ENCODE results near the gene TLX2.

The TLX2 gene

DNA sequence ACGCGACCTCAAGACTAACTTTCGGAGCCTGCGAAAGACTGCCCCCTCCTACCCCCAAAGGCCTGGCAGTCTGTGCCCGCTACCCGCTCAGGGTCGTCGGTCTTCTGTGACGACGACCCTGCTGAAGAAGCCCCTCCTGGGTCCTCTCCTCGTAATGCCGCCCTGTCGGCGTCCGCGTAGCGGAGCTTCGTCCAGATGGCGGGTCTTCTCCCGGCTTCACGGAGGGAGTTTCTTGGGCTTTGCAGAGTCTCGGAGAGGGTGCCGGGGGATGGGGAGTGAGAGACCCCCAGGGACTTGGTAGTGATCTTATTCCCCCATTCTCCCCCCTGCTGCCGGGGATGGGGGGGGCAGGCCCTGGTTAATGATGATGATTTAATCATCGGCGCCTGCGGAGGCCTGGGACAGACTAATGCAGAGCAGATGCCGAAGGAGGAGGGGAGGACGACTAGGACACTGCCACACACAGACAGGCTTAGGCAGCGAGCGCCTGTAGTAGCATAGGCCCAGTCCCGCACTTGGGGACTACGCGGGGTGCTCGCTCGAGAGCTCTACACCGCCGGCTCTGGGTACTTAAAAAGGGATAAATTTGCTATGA is 6.2 kb upstream of the TLX2 start:
- Histone ChIP-seq H3K4me2 (ENCODE audit: low read length) (peak overlapping the region; percentile 95), H3K9me2 (ENCODE audit: low read depth, low read length) (no peaks in the 10 kb centered on the region), H4K20me1 (ENCODE audit: insufficient read depth, low read length) (no peaks in the 10 kb centered on the region), H2AFZ (ENCODE audit: low read length) (peak overlapping the region; percentile 39; the same call in 1 of the 2 replicates), H3K27ac (ENCODE audit: low read depth, low read length, poor library complexity, severe bottlenecking) (peak overlapping the region; percentile 95), H3K4me1 (ENCODE audit: insufficient read depth, low read length, severe bottlenecking) (peaks cover 30% of the 10 kb centered on the region), H3F3A (ENCODE audit: insufficient read depth, low read length) (no peaks in the 10 kb centered on the region), H3K79me2 (ENCODE audit: insufficient read depth, low read length) (no peaks in the 10 kb centered on the region), H3K36me3 (ENCODE audit: insufficient read depth, low read length) (peaks cover 17% of the 10 kb centered on the region), H3K9ac (ENCODE audit: low read length) (peak overlapping the region; percentile 90), H3K4me3 (ENCODE audit: low read depth, low read length, poor library complexity, severe bottlenecking) (peak overlapping the region; percentile 86), H3K9me3 (ENCODE audit: low read length) (no peaks in the 10 kb centered on the region), H3K27me3 (ENCODE audit: insufficient read depth, low read length) (peaks cover 3% of the 10 kb centered on the region; the same call in 1 of the 2 replicates)
- TF ChIP-seq EZH2 (IDR thresholded peaks at IDR 0.05; ENCODE audit: borderline replicate concordance, low read length) (no peak), CTCF (IDR thresholded peaks at IDR 0.05; ENCODE audit: low read length) (no peak)

DNA sequence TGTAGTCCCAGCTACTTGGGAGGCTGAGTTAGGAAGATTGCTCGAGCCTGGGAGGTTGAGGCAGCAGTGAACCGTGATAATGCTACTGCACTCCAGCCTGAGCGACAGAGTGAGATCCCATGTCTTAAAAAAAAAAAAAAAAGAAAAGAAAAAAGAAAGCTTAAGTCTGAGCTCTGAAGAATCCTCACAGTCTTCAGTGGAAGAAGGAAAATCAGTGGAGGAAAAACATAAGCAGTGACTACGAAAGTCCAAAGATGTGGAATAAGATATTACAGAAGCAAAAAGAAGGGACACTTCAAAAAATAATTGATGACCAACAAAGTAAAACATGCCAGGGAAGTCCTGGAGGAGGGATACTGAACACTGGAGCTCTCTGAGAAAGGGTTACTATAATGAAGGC is 4.0 kb upstream of the TLX2 start:
- H3K9me2 ChIP-seq (ENCODE audit: low read depth, low read length) = no peaks in the 10 kb centered on the region
- no peak overlapping the region for H3K9ac ChIP-seq (ENCODE audit: low read length)
- H3K27ac ChIP-seq (ENCODE audit: low read depth, low read length, poor library complexity, severe bottlenecking) = no peak overlapping the region
- no peak overlapping the region for H3K4me3 ChIP-seq (ENCODE audit: low read depth, low read length, poor library complexity, severe bottlenecking)
- peaks cover 4% of the 10 kb centered on the region; the same call in 1 of the 2 replicates for H3K27me3 ChIP-seq (ENCODE audit: insufficient read depth, low read length)
- TF ChIP-seq EZH2 (IDR thresholded peaks at IDR 0.05; ENCODE audit: borderline replicate concordance, low read length) (no peak), CTCF (IDR thresholded peaks at IDR 0.05; ENCODE audit: low read length) (no peak)
- no peaks in the 10 kb centered on the region for H4K20me1 ChIP-seq (ENCODE audit: insufficient read depth, low read length)
- peaks cover 23% of the 10 kb centered on the region for H3K4me1 ChIP-seq (ENCODE audit: insufficient read depth, low read length, severe bottlenecking)
- peaks cover 9% of the 10 kb centered on the region for H3K36me3 ChIP-seq (ENCODE audit: insufficient read depth, low read length)
- H3K79me2 ChIP-seq (ENCODE audit: insufficient read depth, low read length) = no peaks in the 10 kb centered on the region
- no peaks in the 10 kb centered on the region for H3F3A ChIP-seq (ENCODE audit: insufficient read depth, low read length)
- H2AFZ ChIP-seq (ENCODE audit: low read length) = no peak overlapping the region
- no peak overlapping the region for H3K4me2 ChIP-seq (ENCODE audit: low read length)
- H3K9me3 ChIP-seq (ENCODE audit: low read length) = no peaks in the 10 kb centered on the region

DNA sequence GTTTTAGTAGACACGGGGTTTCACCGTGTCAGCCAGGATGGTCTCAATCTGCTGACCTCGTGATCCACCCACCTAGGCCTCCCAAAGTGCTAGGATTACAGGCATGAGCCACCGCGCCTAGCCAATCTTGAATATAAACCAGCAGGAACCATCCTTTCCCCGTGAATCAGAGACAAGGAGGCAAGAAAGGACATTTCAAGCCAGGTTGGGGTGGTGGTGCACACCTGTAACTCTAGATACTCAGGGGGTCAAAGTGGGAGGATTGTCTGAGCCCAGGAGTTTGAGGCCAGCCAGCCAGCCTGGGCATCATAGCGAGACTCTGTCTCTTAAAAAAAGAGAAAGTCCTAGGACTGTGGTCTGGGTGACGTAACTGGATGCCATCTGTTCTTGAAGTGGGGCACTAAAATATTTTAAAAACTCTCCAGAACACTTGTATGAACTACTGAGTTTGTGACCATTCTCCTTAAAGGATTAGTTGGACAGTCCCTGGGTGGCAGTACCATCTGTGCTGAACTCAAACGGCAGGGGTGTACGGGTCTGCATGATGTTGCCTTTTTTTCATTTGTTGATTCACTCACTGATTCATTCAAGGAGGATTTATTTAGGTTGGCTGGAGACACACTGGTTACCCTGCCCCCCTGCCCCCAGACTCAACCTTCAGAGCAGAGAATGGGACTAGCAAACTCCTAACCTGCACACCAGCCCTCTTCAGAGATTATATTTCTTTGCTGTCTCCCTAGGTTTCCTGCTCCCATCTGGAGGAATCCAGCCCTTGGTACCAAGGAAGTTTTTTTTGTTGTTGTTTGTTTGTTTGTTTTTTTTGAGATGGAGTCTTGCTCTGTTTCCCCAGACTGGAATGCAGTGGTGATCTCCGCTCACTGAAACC is 2.9 kb upstream of the TLX2 start:
- H2AFZ ChIP-seq (ENCODE audit: low read length) = no peak overlapping the region
- no peak for TF ChIP-seq EZH2 (IDR thresholded peaks at IDR 0.05; ENCODE audit: borderline replicate concordance, low read length)
- TF ChIP-seq CTCF (IDR thresholded peaks at IDR 0.05; ENCODE audit: low read length) = no peak

More for the DNA sequence above, 2.9 kb upstream of the TLX2 start:
- Histone ChIP-seq H3F3A (ENCODE audit: insufficient read depth, low read length) (no peaks in the 10 kb centered on the region), H3K4me3 (ENCODE audit: low read depth, low read length, poor library complexity, severe bottlenecking) (no peak overlapping the region), H3K79me2 (ENCODE audit: insufficient read depth, low read length) (no peaks in the 10 kb centered on the region), H3K9me2 (ENCODE audit: low read depth, low read length) (no peaks in the 10 kb centered on the region), H3K9me3 (ENCODE audit: low read length) (no peaks in the 10 kb centered on the region), H3K4me2 (ENCODE audit: low read length) (no peak overlapping the region), H3K4me1 (ENCODE audit: insufficient read depth, low read length, severe bottlenecking) (peaks cover 22% of the 10 kb centered on the region), H4K20me1 (ENCODE audit: insufficient read depth, low read length) (no peaks in the 10 kb centered on the region), H3K9ac (ENCODE audit: low read length) (no peak overlapping the region), H3K27ac (ENCODE audit: low read depth, low read length, poor library complexity, severe bottlenecking) (no peak overlapping the region), H3K27me3 (ENCODE audit: insufficient read depth, low read length) (peaks cover 4% of the 10 kb centered on the region; the same call in 1 of the 2 replicates), H3K36me3 (ENCODE audit: insufficient read depth, low read length) (no peaks in the 10 kb centered on the region)
